ENCODE data around the gene WHRN. TPM values are rescaled to one million over a fixed set of nuclear protein-coding genes. Genes with fewer than 3 reads are reported as not detected.

Gene WHRN
- total and polyA plus RNA-seq, 2 of the 13 experiments (the other 11 are each of a cell fraction or from before 2014, with no cell fraction given) = 2.3 to 5.3 TPM

DNA sequence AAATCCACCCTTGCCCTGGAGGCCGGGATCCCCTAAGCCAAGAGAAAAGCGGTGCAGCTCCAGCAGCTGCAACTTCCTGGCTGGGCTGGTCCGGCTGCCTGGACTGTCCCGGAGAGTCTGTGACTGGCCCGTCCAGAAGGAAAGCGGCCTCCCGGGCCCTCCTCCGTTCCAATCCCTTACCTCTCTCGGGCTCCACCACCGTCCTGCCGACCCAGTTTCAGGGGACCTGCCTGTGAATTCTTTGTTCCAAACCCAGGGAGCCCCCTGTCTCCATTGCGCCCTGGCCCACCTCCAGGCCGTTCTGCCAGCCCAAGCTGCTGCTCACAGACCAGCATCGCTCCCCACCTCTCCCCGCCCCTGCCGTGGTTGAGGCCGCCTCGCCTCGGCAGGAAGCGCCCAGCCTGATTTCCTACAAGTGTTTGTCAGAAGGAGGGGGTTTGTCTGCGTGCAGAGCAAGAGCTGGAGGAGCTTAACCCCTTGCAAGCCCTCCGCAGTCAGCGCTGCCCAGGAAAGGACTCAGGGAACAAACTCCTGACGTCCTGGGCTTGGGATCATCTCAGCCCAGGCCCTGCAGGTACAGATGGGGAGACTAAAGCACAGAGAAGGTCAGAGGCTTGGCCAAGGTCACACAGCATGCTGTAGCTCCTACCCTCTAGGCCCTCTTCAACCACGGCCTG is 117.5 kb downstream of the WHRN start, which contains the start of gene AKNA (continued):
- TF ChIP-seq ZSCAN31 (CRISPR knock-in tag; IDR thresholded peaks at IDR 0.05; ENCODE audit: low read depth) = no peak
- TF ChIP-seq NCOA1 (CRISPR knock-in tag; IDR thresholded peaks at IDR 0.05) = no peak
- TF ChIP-seq ZNF891 (CRISPR knock-in tag; IDR thresholded peaks at IDR 0.05) = 0 out of 2 replicates have a peak, but pooled peaks have one; percentile 61
- TF ChIP-seq ZNF790 (CRISPR knock-in tag; IDR thresholded peaks at IDR 0.05; ENCODE audit: borderline replicate concordance) = no peak
- peak; percentile 88 for TF ChIP-seq KDM1A (CRISPR knock-in tag; IDR thresholded peaks at IDR 0.05)
- TF ChIP-seq RFXAP (CRISPR knock-in tag; IDR thresholded peaks at IDR 0.05; ENCODE audit: borderline replicate concordance) = no peak
- TF ChIP-seq ZNF768 (CRISPR knock-in tag; IDR thresholded peaks at IDR 0.05) = peak; percentile 100
- TF ChIP-seq HDAC2 (CRISPR knock-in tag; IDR thresholded peaks at IDR 0.05) = peak; percentile 22; the same call in 1 of the 2 replicates
- TF ChIP-seq STAT5B (CRISPR knock-in tag; IDR thresholded peaks at IDR 0.05) = no peak
- TF ChIP-seq CAMTA2 (CRISPR knock-in tag; IDR thresholded peaks at IDR 0.05; ENCODE audit: borderline replicate concordance) = no peak
- TF ChIP-seq SNAPC5 (CRISPR knock-in tag; IDR thresholded peaks at IDR 0.05; ENCODE audit: borderline replicate concordance) = no peak
- no peak for TF ChIP-seq GATA4 (IDR thresholded peaks at IDR 0.05; ENCODE audit: borderline replicate concordance, low read depth)
- no peak for TF ChIP-seq ZNF563 (CRISPR knock-in tag; IDR thresholded peaks at IDR 0.05)
- TF ChIP-seq KDM5B (CRISPR knock-in tag; IDR thresholded peaks at IDR 0.05; ENCODE audit: borderline replicate concordance) = 0 out of 2 replicates have a peak, but pooled peaks have one; percentile 32
- no peak for TF ChIP-seq PAXIP1 (CRISPR knock-in tag; conservative IDR thresholded peaks at IDR 0.05)
- TF ChIP-seq PHF21A (CRISPR knock-in tag; IDR thresholded peaks at IDR 0.05) = no peak
- TF ChIP-seq HNRNPL (IDR thresholded peaks at IDR 0.05; ENCODE audit: low read depth, low read length) = 0 out of 2 replicates have a peak, but pooled peaks have one; percentile 45
- TF ChIP-seq, protein P1, sequence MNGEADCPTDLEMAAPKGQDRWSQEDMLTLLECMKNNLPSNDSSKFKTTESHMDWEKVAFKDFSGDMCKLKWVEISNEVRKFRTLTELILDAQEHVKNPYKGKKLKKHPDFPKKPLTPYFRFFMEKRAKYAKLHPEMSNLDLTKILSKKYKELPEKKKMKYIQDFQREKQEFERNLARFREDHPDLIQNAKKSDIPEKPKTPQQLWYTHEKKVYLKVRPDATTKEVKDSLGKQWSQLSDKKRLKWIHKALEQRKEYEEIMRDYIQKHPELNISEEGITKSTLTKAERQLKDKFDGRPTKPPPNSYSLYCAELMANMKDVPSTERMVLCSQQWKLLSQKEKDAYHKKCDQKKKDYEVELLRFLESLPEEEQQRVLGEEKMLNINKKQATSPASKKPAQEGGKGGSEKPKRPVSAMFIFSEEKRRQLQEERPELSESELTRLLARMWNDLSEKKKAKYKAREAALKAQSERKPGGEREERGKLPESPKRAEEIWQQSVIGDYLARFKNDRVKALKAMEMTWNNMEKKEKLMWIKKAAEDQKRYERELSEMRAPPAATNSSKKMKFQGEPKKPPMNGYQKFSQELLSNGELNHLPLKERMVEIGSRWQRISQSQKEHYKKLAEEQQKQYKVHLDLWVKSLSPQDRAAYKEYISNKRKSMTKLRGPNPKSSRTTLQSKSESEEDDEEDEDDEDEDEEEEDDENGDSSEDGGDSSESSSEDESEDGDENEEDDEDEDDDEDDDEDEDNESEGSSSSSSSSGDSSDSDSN (CRISPR knock-in tag; IDR thresholded peaks at IDR 0.05) = peak; percentile 49; the same call in 1 of the 2 replicates
- TF ChIP-seq NFIB (CRISPR knock-in tag; IDR thresholded peaks at IDR 0.05; ENCODE audit: borderline replicate concordance) = peak; percentile 56; the same call in 1 of the 2 replicates
- peak; percentile 44; the same call in 1 of the 2 replicates for TF ChIP-seq ZNF605 (CRISPR knock-in tag; IDR thresholded peaks at IDR 0.05)
- TF ChIP-seq, protein P2, sequence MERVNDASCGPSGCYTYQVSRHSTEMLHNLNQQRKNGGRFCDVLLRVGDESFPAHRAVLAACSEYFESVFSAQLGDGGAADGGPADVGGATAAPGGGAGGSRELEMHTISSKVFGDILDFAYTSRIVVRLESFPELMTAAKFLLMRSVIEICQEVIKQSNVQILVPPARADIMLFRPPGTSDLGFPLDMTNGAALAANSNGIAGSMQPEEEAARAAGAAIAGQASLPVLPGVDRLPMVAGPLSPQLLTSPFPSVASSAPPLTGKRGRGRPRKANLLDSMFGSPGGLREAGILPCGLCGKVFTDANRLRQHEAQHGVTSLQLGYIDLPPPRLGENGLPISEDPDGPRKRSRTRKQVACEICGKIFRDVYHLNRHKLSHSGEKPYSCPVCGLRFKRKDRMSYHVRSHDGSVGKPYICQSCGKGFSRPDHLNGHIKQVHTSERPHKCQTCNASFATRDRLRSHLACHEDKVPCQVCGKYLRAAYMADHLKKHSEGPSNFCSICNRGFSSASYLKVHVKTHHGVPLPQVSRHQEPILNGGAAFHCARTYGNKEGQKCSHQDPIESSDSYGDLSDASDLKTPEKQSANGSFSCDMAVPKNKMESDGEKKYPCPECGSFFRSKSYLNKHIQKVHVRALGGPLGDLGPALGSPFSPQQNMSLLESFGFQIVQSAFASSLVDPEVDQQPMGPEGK (CRISPR knock-in tag; IDR thresholded peaks at IDR 0.05) = peak; percentile 26; the same call in 1 of the 2 replicates
- no peak for TF ChIP-seq ZNF740 (CRISPR knock-in tag; IDR thresholded peaks at IDR 0.05)

Measured in HepG2 (cell line).